Endothelial cell of umbilical vein (primary cell): ENCODE results near the gene SCN2B. TPM values are rescaled to one million over a fixed set of nuclear protein-coding genes. Genes with fewer than 3 reads are reported as not detected.
A peak's percentile ranks its signal among the peaks of the same experiment; 100 is the strongest.

ENCODE experiments used
- BruUV-seq: library from RNA; stranded (reverse); fragments of 400-500 nt; replicated peaks from 2 replicates; lab custom pipeline; 2021; lab: Mats Ljungman, UMichigan
- CTCF ChIA-PET: fragments of 300-600, 350-600 bp; sonication (Branson Sonifier 250); formaldehyde crosslinking; loops from one replicate; lab custom pipeline; 2021; ENCODE audit warnings: antibody characterized with exemption, inconsistent platforms; lab: Charles Lee
- POLR2A ChIA-PET: fragments of 300-600, 350-600 bp; sonication (Branson Sonifier 250); formaldehyde crosslinking; loops from one replicate; lab custom pipeline; 2021; ENCODE audit warnings: antibody characterized with exemption, inconsistent platforms; lab: Charles Lee
- DNase-seq: peaks from one replicate; pipeline ENCODE4 v3.0.0-alpha.2; 2011; ENCODE audit warnings: low read depth, low spot score
- FAIRE-seq: peaks from 2 replicates; lab custom pipeline; 2011; peaks lifted over from hg19 to GRCh38; lab: Jason Lieb, UNC
- H2AFZ ChIP-seq: 2 replicates; pipeline ENCODE4 v1.6.0; 2012; ENCODE audit warnings: low read depth, low read length, control low read depth, inconsistent platforms
- H3K27ac ChIP-seq: 2 replicates; pipeline ENCODE4 v1.5.1; 2011; ENCODE audit warnings: low read depth, mild to moderate bottlenecking, control low read depth, low read length, moderate library complexity; ENCODE audit not compliant: insufficient read depth
- H3K27me3 ChIP-seq, 2 experiments: 2 replicates each; pipeline versions ENCODE4 v1.6.0 to v1.6.1; 2011; ENCODE audit warnings: low read length in 2 of 2, mixed read lengths in 1 of 2; ENCODE audit not compliant: control insufficient read depth in 2 of 2, insufficient read depth in 2 of 2
- H3K36me3 ChIP-seq, 2 experiments: 2 replicates in 1 of 2; 3 replicates in 1 of 2; pipeline ENCODE4 v1.5.1; 2011; ENCODE audit warnings: low read length in 2 of 2, mild to moderate bottlenecking in 1 of 2, moderate library complexity in 1 of 2; ENCODE audit not compliant: control insufficient read depth in 2 of 2, insufficient read depth in 2 of 2; ENCODE audit errors: extremely low read depth in 1 of 2
- H3K4me1 ChIP-seq: 3 replicates; pipeline ENCODE4 v1.5.1; 2011; ENCODE audit warnings: mild to moderate bottlenecking, low read length; ENCODE audit not compliant: control insufficient read depth, insufficient read depth; ENCODE audit errors: extremely low read depth
- H3K4me2 ChIP-seq: 2 replicates; pipeline ENCODE4 v1.6.1; 2011; ENCODE audit warnings: low read length, control low read depth, mixed read lengths; ENCODE audit not compliant: insufficient read depth
- H3K4me3 ChIP-seq, 3 experiments: fragments of 200-600 bp in 1 of 3; sonication (generic), shearing (Covaris generic) in 1 of 3; replicated peaks in 1 of 3; 2 replicates each; pipeline ENCODE4 v1.5.1; 2011 to 2016; ENCODE audit warnings: control low read depth in 3 of 3, low read length in 3 of 3, mild to moderate bottlenecking in 2 of 3, inconsistent platforms in 1 of 3, low read depth in 1 of 3, moderate library complexity in 1 of 3; ENCODE audit not compliant: insufficient read depth in 1 of 3
- H3K79me2 ChIP-seq: 2 replicates; pipeline ENCODE4 v1.6.0; 2012; ENCODE audit warnings: low read length, inconsistent platforms; ENCODE audit not compliant: control insufficient read depth, insufficient read depth
- H3K9ac ChIP-seq: replicated peaks from 2 replicates; pipeline ENCODE3; 2011; ENCODE audit warnings: low read length, control low read depth; ENCODE audit not compliant: insufficient read depth; ENCODE audit errors: extremely low read depth
- H3K9me1 ChIP-seq: replicated peaks from 3 replicates; pipeline ENCODE4 v1.6.0; 2011; ENCODE audit warnings: mild to moderate bottlenecking, low read length; ENCODE audit not compliant: control insufficient read depth, insufficient read depth; ENCODE audit errors: extremely low read depth
- H3K9me3 ChIP-seq: replicated peaks from 2 replicates; pipeline ENCODE4 v1.5.1; 2012; ENCODE audit warnings: low read length, inconsistent platforms; ENCODE audit not compliant: control insufficient read depth, insufficient read depth
- H4K20me1 ChIP-seq: replicated peaks from 2 replicates; pipeline ENCODE3; 2011; ENCODE audit warnings: mild to moderate bottlenecking, low read length; ENCODE audit not compliant: control insufficient read depth, insufficient read depth; ENCODE audit errors: extremely low read depth
- CTCF ChIP-seq, 2 donors: IDR thresholded peaks; 1 replicate in 1 of 2; 2 replicates in 1 of 2; pipeline ENCODE4 v1.5.1; 2011; ENCODE audit warnings: low read length in 2 of 2, mild to moderate bottlenecking in 2 of 2, moderate library complexity in 2 of 2, control low read depth in 1 of 2, inconsistent platforms in 1 of 2, low read depth in 1 of 2; ENCODE audit not compliant: insufficient read depth in 1 of 2; ENCODE audit errors: extremely low read depth in 1 of 2
- EZH2 ChIP-seq: IDR thresholded peaks from 2 replicates; pipeline ENCODE4 v1.6.1; 2012; ENCODE audit warnings: borderline replicate concordance, low read depth, mild to moderate bottlenecking, moderate library complexity, low read length, inconsistent platforms; ENCODE audit not compliant: severe bottlenecking
- FOS ChIP-seq: IDR thresholded peaks from 2 replicates; pipeline ENCODE4 v1.6.1; 2011; ENCODE audit warnings: mild to moderate bottlenecking, low read length, moderate library complexity, borderline replicate concordance; ENCODE audit not compliant: insufficient read depth
- GATA2 ChIP-seq: IDR thresholded peaks from 2 replicates; pipeline ENCODE4 v1.7.0; 2011; ENCODE audit warnings: low read depth, mild to moderate bottlenecking, moderate library complexity, mixed read lengths, low read length; ENCODE audit not compliant: insufficient read length, insufficient read depth
- JUN ChIP-seq: IDR thresholded peaks from 2 replicates; pipeline ENCODE4 v1.6.1; 2011; ENCODE audit warnings: borderline replicate concordance, low read depth; ENCODE audit not compliant: insufficient read length, insufficient read depth
- MAX ChIP-seq: IDR thresholded peaks from 2 replicates; pipeline ENCODE4 v1.6.1; 2011; ENCODE audit not compliant: insufficient read depth, insufficient read length
- MYC ChIP-seq: IDR thresholded peaks from one replicate; pipeline ENCODE4 v1.6.1; 2011; ENCODE audit warnings: mild to moderate bottlenecking, low read depth, low read length
- POLR2A ChIP-seq: IDR thresholded peaks from 2 replicates; pipeline ENCODE4 v1.6.1; 2012; ENCODE audit warnings: low read depth, mild to moderate bottlenecking, control low read depth, low read length
- POLR2AphosphoS5 ChIP-seq: IDR thresholded peaks from 2 replicates; pipeline ENCODE4 v1.6.1; 2012; ENCODE audit warnings: low read depth, mild to moderate bottlenecking, control low read depth, low read length, moderate library complexity; ENCODE audit not compliant: insufficient read depth
- dilution Hi-C: fragments of 300-500 bp; cut with MboI; formaldehyde crosslinking; loops from one replicate; pipeline ENCODE4 v1.15.0; 2019; ENCODE audit warnings: low sequenced_read_pairs; ENCODE audit not compliant: extremely low pct_ligation_motif_present
- intact Hi-C: fragments of 100-400 bp; cut with micrococcal nuclease; formaldehyde crosslinking; loops from one replicate; pipeline ENCODE4 v1.10.0; 2022
- polyA plus RNA-seq, 4 experiments: library from polyadenylated mRNA; depleted of rRNA in 3 of 4; stranded (reverse) in 3 of 4; unstranded in 1 of 4; fragments of >200 nt; gene quantifications; 2 replicates each; pipeline versions ENCODE4 v1.2.1 to v1.2.3, GENCODE V29; 2011 to 2012; ENCODE audit warnings: missing spikeins in 1 of 4
- total RNA-seq: library from RNA; stranded (reverse); gene quantifications from 2 replicates; pipeline ENCODE4 v1.2.3, GENCODE V29; 2021

The SCN2B gene
- total and polyA plus RNA-seq, 2 donors (not counting 3 experiments of a cell fraction or from before 2014, with no cell fraction given): not detected

GRCh38 chr11:118212131-118212725, 35.8 kb upstream of the SCN2B start:
- no peak overlapping the region for H3K4me2 ChIP-seq
- no peak overlapping the region for H3K27ac ChIP-seq
- TF ChIP-seq POLR2AphosphoS5 (no peak), CTCF (IDR thresholded peaks at IDR 0.05; ENCODE audit: extremely low read depth in 1 of 2, insufficient read depth in 1 of 2, low read depth in 1 of 2, low read length in 2 of 2) (no peak), EZH2 (no peak)
- H3K4me3 ChIP-seq: no peak overlapping the region
- H3K27me3 ChIP-seq: peaks cover 25 to 29% of the 10 kb centered on the region in 2 experiments
- no TSS peak for BruUV-seq
- no peak overlapping the region for H3K9ac ChIP-seq
- DNase-seq (no peak), FAIRE-seq (no peak)
- no peaks in the 10 kb centered on the region for H3K4me1 ChIP-seq
- no peaks in the 10 kb centered on the region for H3K79me2 ChIP-seq
- no peaks in the 10 kb centered on the region for H4K20me1 ChIP-seq
- H3K36me3 ChIP-seq: no peaks in the 10 kb centered on the region
- no peaks in the 10 kb centered on the region for H3K9me1 ChIP-seq
- no peak overlapping the region for H2AFZ ChIP-seq
- dilution Hi-C loops: no loop called here
- CTCF ChIA-PET: interaction anchor here (1.2 to 6.0 kb wide), 4 partner anchors 10 to 84 kb away, joined by 3 to 41 read pairs (median 5); no protein-coding TSS in a partner anchor
- no peaks in the 10 kb centered on the region for H3K9me3 ChIP-seq
- intact Hi-C loops: no loop called here
- POLR2A ChIA-PET: interaction anchor here (0.6 kb wide), 1 partner anchor 14 kb away, joined by 6 read pairs; no protein-coding TSS in a partner anchor

GRCh38 chr11:118211006-118211405, 34.6 kb upstream of the SCN2B start:
- FAIRE-seq: peak; percentile 40
- Histone ChIP-seq H3K9me3 (no peaks in the 10 kb centered on the region), H3K9ac (no peak overlapping the region), H3K9me1 (no peaks in the 10 kb centered on the region), H3K79me2 (no peaks in the 10 kb centered on the region), H2AFZ (no peak overlapping the region), H4K20me1 (no peaks in the 10 kb centered on the region), H3K4me3 (no peak overlapping the region), H3K4me2 (no peak overlapping the region), H3K27me3 (peaks cover 25 to 29% of the 10 kb centered on the region in 2 experiments), H3K27ac (no peak overlapping the region), H3K4me1 (peaks cover 12% of the 10 kb centered on the region), H3K36me3 (no peaks in the 10 kb centered on the region)
- ChIA-PET POLR2A (no interaction called here), CTCF (interaction anchor here (1.2 to 6.0 kb wide), 3 partner anchors 13 to 85 kb away, joined by 3 to 41 read pairs (median 7); no protein-coding TSS in a partner anchor)
- intact Hi-C loops (no loop called here), dilution Hi-C loops (no loop called here)
- BruUV-seq: no TSS peak
- TF ChIP-seq POLR2AphosphoS5 (no peak), CTCF (IDR thresholded peaks at IDR 0.05; ENCODE audit: extremely low read depth in 1 of 2, insufficient read depth in 1 of 2, low read depth in 1 of 2, low read length in 2 of 2) (no peak), FOS (no peak), POLR2A (no peak), MYC (no peak), JUN (no peak), GATA2 (no peak), MAX (no peak), EZH2 (no peak)
- no peak for DNase-seq
